IMR-90 (cell line): ENCODE measurements around the gene FARP1. TPM values are rescaled to one million over a fixed set of nuclear protein-coding genes. Genes with fewer than 3 reads are reported as not detected.
"Not testable (repeated sequence)": the region's sequence is repeated elsewhere in the genome, so short reads cannot be mapped to it uniquely, and the experiment has no call there.

Experiments used
- ATAC-seq: fragments of 200-7000 bp; cut with Tn5 transposase; 2 replicates; pipeline ENCODE4 v1.9.1; 2020; ENCODE audit warnings: low read depth, mild to moderate bottlenecking, moderate library complexity
- BruUV-seq: library from RNA; stranded (reverse); fragments of 400-500 nt; replicated peaks from 2 replicates; lab custom pipeline; 2021; lab: Mats Ljungman, UMichigan
- CTCF ChIA-PET: fragments of 300-600 bp; formaldehyde crosslinking; extraction: SDS; loops from one replicate; lab custom pipeline; 2021; ENCODE audit warnings: antibody characterized with exemption; lab: Yijun Ruan, JAX
- POLR2A ChIA-PET: fragments of 300-600 bp; sonication (Branson Sonifier 250); formaldehyde crosslinking; loops from one replicate; lab custom pipeline; 2022; ENCODE audit warnings: antibody characterized with exemption; ENCODE audit not compliant: unreplicated experiment; lab: Charles Lee
- DNase-seq: peaks from one replicate; pipeline ENCODE4 v3.0.0; 2013
- H2AFZ ChIP-seq: replicated peaks from 2 replicates; pipeline ENCODE3; 2013; ENCODE audit warnings: low read length, mild to moderate bottlenecking; ENCODE audit not compliant: poor library complexity
- H2AK5ac ChIP-seq: 2 replicates; pipeline ENCODE4 v1.6.1; 2013; ENCODE audit warnings: low read depth, low read length, inconsistent platforms
- H2AK9ac ChIP-seq: replicated peaks from 2 replicates; pipeline ENCODE3; 2013; ENCODE audit warnings: mild to moderate bottlenecking, low read depth, low read length, moderate library complexity; ENCODE audit not compliant: poor library complexity
- H2BK120ac ChIP-seq: 2 replicates; pipeline ENCODE4 v1.6.1; 2013; ENCODE audit warnings: low read depth, low read length, inconsistent platforms
- H2BK15ac ChIP-seq: 3 replicates; pipeline ENCODE4 v1.6.1; 2013; ENCODE audit warnings: low read depth, low read length, inconsistent platforms
- H2BK20ac ChIP-seq: 2 replicates; pipeline ENCODE4 v1.6.1; 2013; ENCODE audit warnings: low read depth, mild to moderate bottlenecking, inconsistent platforms, low read length, moderate library complexity
- H2BK5ac ChIP-seq: 2 replicates; pipeline ENCODE4 v1.6.1; 2013; ENCODE audit warnings: mild to moderate bottlenecking, low read depth, low read length, inconsistent platforms; ENCODE audit not compliant: poor library complexity, severe bottlenecking
- H3K14ac ChIP-seq: replicated peaks from 2 replicates; pipeline ENCODE4 v1.6.1; 2013; ENCODE audit warnings: low read depth, low read length, inconsistent platforms
- H3K18ac ChIP-seq: 2 replicates; pipeline ENCODE4 v1.6.1; 2013; ENCODE audit warnings: low read depth, low read length, control low read depth
- H3K23ac ChIP-seq: 2 replicates; pipeline ENCODE4 v1.6.1; 2013; ENCODE audit warnings: low read depth, low read length, inconsistent platforms
- H3K27ac ChIP-seq: 2 replicates; pipeline ENCODE4 v1.5.1; 2013; ENCODE audit warnings: mild to moderate bottlenecking, control low read depth, low read length; ENCODE audit not compliant: insufficient read depth
- H3K27me3 ChIP-seq: 2 replicates; pipeline ENCODE4 v1.6.1; 2013; ENCODE audit warnings: low read length; ENCODE audit not compliant: control insufficient read depth, insufficient read depth
- H3K36me3 ChIP-seq: 2 replicates; pipeline ENCODE4 v1.6.1; 2013; ENCODE audit warnings: low read length, mixed read lengths; ENCODE audit not compliant: control insufficient read depth, insufficient read depth
- H3K4ac ChIP-seq: 2 replicates; pipeline ENCODE4 v1.6.1; 2013; ENCODE audit warnings: low read depth, low read length, inconsistent platforms
- H3K4me1 ChIP-seq: 2 replicates; pipeline ENCODE4 v1.6.1; 2013; ENCODE audit warnings: low read length, mixed read lengths; ENCODE audit not compliant: control insufficient read depth, insufficient read depth
- H3K4me2 ChIP-seq: 2 replicates; pipeline ENCODE4 v1.6.1; 2013; ENCODE audit warnings: low read depth, mild to moderate bottlenecking, control low read depth, low read length, moderate library complexity
- H3K4me3 ChIP-seq: 2 replicates; pipeline ENCODE4 v1.5.1; 2013; ENCODE audit warnings: low read depth, mild to moderate bottlenecking, control low read depth, low read length, moderate library complexity; ENCODE audit not compliant: insufficient read depth
- H3K56ac ChIP-seq: 2 replicates; pipeline ENCODE4 v1.6.1; 2013; ENCODE audit warnings: low read length, inconsistent platforms; ENCODE audit not compliant: insufficient read depth; ENCODE audit errors: extremely low read depth
- H3K79me1 ChIP-seq, 2 experiments: 2 replicates each; pipeline ENCODE4 v1.6.1; 2013; ENCODE audit warnings: low read length in 2 of 2, inconsistent platforms in 1 of 2, low read depth in 1 of 2
- H3K9ac ChIP-seq: 2 replicates; pipeline ENCODE4 v1.6.1; 2013; ENCODE audit warnings: low read depth, low read length, control low read depth
- H3K9me1 ChIP-seq: 2 replicates; pipeline ENCODE4 v1.6.1; 2013; ENCODE audit warnings: low read length, inconsistent platforms; ENCODE audit not compliant: insufficient read depth
- H3K9me3 ChIP-seq: 2 replicates; pipeline ENCODE4 v1.6.1; 2013; ENCODE audit warnings: low read length; ENCODE audit not compliant: control insufficient read depth, insufficient read depth
- H4K20me1 ChIP-seq: 2 replicates; pipeline ENCODE4 v1.6.1; 2013; ENCODE audit warnings: low read length, inconsistent platforms; ENCODE audit not compliant: insufficient read depth
- H4K5ac ChIP-seq: 2 replicates; pipeline ENCODE4 v1.6.1; 2013; ENCODE audit warnings: mild to moderate bottlenecking, low read depth, low read length, control low read depth
- H4K8ac ChIP-seq, 2 experiments: 2 replicates each; pipeline ENCODE4 v1.6.1; 2013; ENCODE audit warnings: low read depth in 2 of 2, low read length in 2 of 2, control low read depth in 1 of 2, inconsistent platforms in 1 of 2
- H4K91ac ChIP-seq: 2 replicates; pipeline ENCODE4 v1.6.1; 2013; ENCODE audit warnings: low read depth, low read length, inconsistent platforms; ENCODE audit not compliant: insufficient read depth
- BHLHE40 ChIP-seq: fragments of 150-350 bp; IDR thresholded peaks from 2 replicates; pipeline ENCODE4 v1.6.1; 2016; ENCODE audit warnings: mild to moderate bottlenecking, low read depth, low read length
- CEBPB ChIP-seq: IDR thresholded peaks from 2 replicates; pipeline ENCODE4 v1.6.1; 2012; ENCODE audit warnings: low read depth, low read length, improper control_type of control experiment
- WGBS, 2 experiments: methylation state at CpG; one replicate each; pipeline versions ENCODE4 v1.1.5 to v1.1.7; 2013; ENCODE audit warnings: missing lambda C conversion rate in 2 of 2; ENCODE audit not compliant: insufficient read length in 1 of 2; ENCODE audit errors: extremely low coverage in 2 of 2; 5-methylcytosine and 5-hydroxymethylcytosine counted together
- dilution Hi-C: fragments of 300-500 bp; cut with HindIII; formaldehyde crosslinking; loops from one replicate; pipeline ENCODE4 v1.14.3; 2018; ENCODE audit warnings: low sequenced_read_pairs; ENCODE audit not compliant: unreplicated experiment
- in situ Hi-C: fragments of 300-500 bp; cut with MboI; formaldehyde crosslinking; loops from 3 replicates; pipeline ENCODE4 v1.14.3; 2019; ENCODE audit warnings: low sequenced_read_pairs, inconsistent platforms, mixed read lengths
- intact Hi-C: fragments of 100-400 bp; cut with micrococcal nuclease; formaldehyde crosslinking; loops from 2 replicates; pipeline ENCODE4 v1.10.0; 2022
- polyA plus RNA-seq, 3 experiments: library from polyadenylated mRNA; depleted of rRNA; stranded (reverse); fragments of >200 nt; gene quantifications; 2 replicates each; pipeline ENCODE4 v1.2.3, GENCODE V29; 2012; ENCODE audit warnings: low replicate concordance in 1 of 3
- total RNA-seq: library from RNA; depleted of rRNA; stranded (reverse); fragments of >200 nt; gene quantifications from 2 replicates; pipeline ENCODE4 v1.2.3, GENCODE V29; 2012

Gene FARP1
- total and polyA plus RNA-seq, 2 of the 4 experiments (the other 2 are of a cell fraction), result 39.6 to 57.0 TPM

- no CpG with 5 or more reads among the region's 2 CpGs for WGBS, 2 experiments
- peak overlapping the region; percentile 84; the same call in 1 of the 2 replicates for H4K91ac ChIP-seq
- H3K9me3 ChIP-seq, result no peaks in the 10 kb centered on the region
- peak overlapping the region in 1 of 2 experiments; percentile 93; a peak in 1 of 4 replicates for H4K8ac ChIP-seq
- peak overlapping the region; percentile 79; the same call in 2 of the 3 replicates for H2BK15ac ChIP-seq
- H3K14ac ChIP-seq, result peak overlapping the region; percentile 86; the same call in 1 of the 2 replicates
- peaks cover 29% of the 10 kb centered on the region for H3K4me1 ChIP-seq
- H2AK9ac ChIP-seq, result no peak overlapping the region
- peak overlapping the region; percentile 93 for H2BK120ac ChIP-seq
- in situ Hi-C loops (no loop called here), dilution Hi-C loops (no loop called here), intact Hi-C loops (no loop called here)
- peak overlapping the region; percentile 70 for H3K18ac ChIP-seq
- H3K36me3 ChIP-seq, result peaks cover 6% of the 10 kb centered on the region
- peak overlapping the region; percentile 88; the same call in 1 of the 2 replicates for H3K27ac ChIP-seq
- H3K23ac ChIP-seq, result 0 out of 2 replicates have a peak overlapping the region, but pooled peaks have one; percentile 80
- no peak overlapping the region for H3K4me2 ChIP-seq
- peaks cover 34 to 80% of the 10 kb centered on the region in 2 experiments for H3K79me1 ChIP-seq
- H4K5ac ChIP-seq, result peak overlapping the region; percentile 45; the same call in 1 of the 2 replicates
- peak overlapping the region; percentile 94; the same call in 1 of the 2 replicates for H2AK5ac ChIP-seq
- no peak overlapping the region for H3K4me3 ChIP-seq
- ATAC-seq (peak; percentile 53), DNase-seq (peak; percentile 84)
- no peak overlapping the region for H2AFZ ChIP-seq
- no TSS peak for BruUV-seq
- H3K56ac ChIP-seq, result peak overlapping the region; percentile 22
- H3K9me1 ChIP-seq, result peaks cover 33% of the 10 kb centered on the region
- ChIA-PET POLR2A (no interaction called here), CTCF (no interaction called here)
- peak overlapping the region; percentile 79 for H2BK5ac ChIP-seq
- peak overlapping the region; percentile 94; the same call in 1 of the 2 replicates for H3K4ac ChIP-seq
- H4K20me1 ChIP-seq, result peaks cover 8% of the 10 kb centered on the region
- no peaks in the 10 kb centered on the region for H3K27me3 ChIP-seq
- peak overlapping the region; percentile 95 for H2BK20ac ChIP-seq
- no peak for TF ChIP-seq BHLHE40
- TF ChIP-seq CEBPB, result no peak
- no peak overlapping the region for H3K9ac ChIP-seq
Measured at GRCh38 chr13:98368019-98368418, 225.1 kb downstream of the FARP1 start.

- Histone ChIP-seq H2BK15ac (peak overlapping the region; percentile 92; the same call in 1 of the 3 replicates), H4K91ac (peak overlapping the region; percentile 97; the same call in 1 of the 2 replicates), H2BK20ac (peak overlapping the region; percentile 95; the same call in 1 of the 2 replicates), H2BK5ac (peak overlapping the region; percentile 95), H3K23ac (peak overlapping the region; percentile 94; the same call in 1 of the 2 replicates), H3K4me1 (peaks cover 29% of the 10 kb centered on the region), H4K8ac (peak overlapping the region in 1 of 2 experiments; percentile 84; a peak in 3 of 4 replicates), H2BK120ac (peak overlapping the region; percentile 99), H3K9me1 (peaks cover 33% of the 10 kb centered on the region), H3K4ac (peak overlapping the region; percentile 96; the same call in 1 of the 2 replicates), H3K14ac (peak overlapping the region; percentile 97; the same call in 1 of the 2 replicates), H2AK5ac (peak overlapping the region; percentile 98; the same call in 1 of the 2 replicates), H3K79me1 (peaks cover 33 to 79% of the 10 kb centered on the region in 2 experiments)
- dilution Hi-C loops, POLR2A ChIA-PET, H4K5ac ChIP-seq, H3K9ac ChIP-seq, H2AFZ ChIP-seq, H4K20me1 ChIP-seq, intact Hi-C loops, H3K18ac ChIP-seq, H2AK9ac ChIP-seq, DNase-seq, in situ Hi-C loops, BruUV-seq, H3K36me3 ChIP-seq, H3K27me3 ChIP-seq, H3K4me3 ChIP-seq, ATAC-seq, H3K4me2 ChIP-seq, H3K9me3 ChIP-seq, H3K27ac ChIP-seq, CTCF ChIA-PET, H3K56ac ChIP-seq: not testable (repeated sequence)
- WGBS, 2 experiments, result no CpG with 5 or more reads among the region's 2 CpGs
Measured at GRCh38 chr13:98369520-98369919, 226.6 kb downstream of the FARP1 start.
